ENCODE results near the gene MAP6.

Gene MAP6

DNA sequence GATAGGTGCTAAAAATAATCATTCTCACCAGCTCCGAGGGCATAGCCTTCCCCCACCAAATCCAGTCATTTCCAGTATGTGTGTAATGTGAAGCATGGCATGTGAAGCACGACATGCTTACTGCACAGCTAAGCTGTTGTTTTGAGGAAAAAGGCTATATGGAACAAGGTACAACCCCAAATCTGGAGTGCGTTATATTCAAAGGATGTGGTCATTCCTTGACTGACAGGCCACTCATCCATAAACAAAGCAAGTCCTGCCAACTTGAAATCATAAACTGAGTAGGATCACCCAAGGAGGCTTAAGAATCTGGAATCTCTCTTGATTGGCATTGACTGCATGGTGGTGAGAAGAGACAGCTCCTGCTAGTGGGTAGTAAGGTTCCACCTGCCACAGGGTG is 3.7 kb downstream of the MAP6 start:
- TF ChIP-seq CTCF (IDR thresholded peaks at IDR 0.05), result no peak
- peaks cover 2 to 7% of the 10 kb centered on the region in 2 experiments for H3K4me1 ChIP-seq (ENCODE audit: control insufficient read depth in 1 of 2, insufficient read depth in 1 of 2, low read depth in 1 of 2, low read length in 1 of 2)

DNA sequence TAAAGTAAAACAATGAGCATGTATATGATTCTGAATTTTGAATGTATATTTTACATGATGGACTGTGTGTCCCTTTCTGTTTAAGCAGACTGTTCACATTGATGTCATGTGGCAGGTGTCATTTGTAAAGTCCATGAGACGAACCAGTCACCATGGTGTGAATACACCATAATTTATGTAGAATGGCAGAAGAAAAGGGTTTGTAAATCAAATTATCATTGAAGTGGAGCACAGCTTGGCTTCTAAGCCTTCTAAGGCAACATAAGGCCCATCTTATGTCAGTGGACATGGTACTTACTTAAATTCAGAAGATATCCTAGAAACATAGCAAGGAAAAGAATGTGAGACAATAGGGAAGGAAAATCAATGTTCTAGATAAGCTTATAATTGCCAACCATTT is 4.4 kb downstream of the MAP6 start:
- Histone ChIP-seq H3K36me3 (no peaks in the 10 kb centered on the region), H3K27ac (no peak overlapping the region), H3K9me3 (no peaks in the 10 kb centered on the region), H3K4me1 (ENCODE audit: control insufficient read depth in 1 of 2, insufficient read depth in 1 of 2, low read depth in 1 of 2, low read length in 1 of 2) (peaks cover 2 to 7% of the 10 kb centered on the region in 2 experiments), H3K27me3 (peaks cover 99% of the 10 kb centered on the region), H3K4me3 (ENCODE audit: low read depth in 1 of 2, low read length in 1 of 2) (no peak overlapping the region)
- TF ChIP-seq CTCF (IDR thresholded peaks at IDR 0.05), result no peak

More for the DNA sequence above, 3.7 kb downstream of the MAP6 start:
- Histone ChIP-seq H3K36me3 (no peaks in the 10 kb centered on the region), H3K27ac (no peak overlapping the region), H3K27me3 (peaks cover 100% of the 10 kb centered on the region), H3K9me3 (no peaks in the 10 kb centered on the region), H3K4me3 (ENCODE audit: low read depth in 1 of 2, low read length in 1 of 2) (no peak overlapping the region)

DNA sequence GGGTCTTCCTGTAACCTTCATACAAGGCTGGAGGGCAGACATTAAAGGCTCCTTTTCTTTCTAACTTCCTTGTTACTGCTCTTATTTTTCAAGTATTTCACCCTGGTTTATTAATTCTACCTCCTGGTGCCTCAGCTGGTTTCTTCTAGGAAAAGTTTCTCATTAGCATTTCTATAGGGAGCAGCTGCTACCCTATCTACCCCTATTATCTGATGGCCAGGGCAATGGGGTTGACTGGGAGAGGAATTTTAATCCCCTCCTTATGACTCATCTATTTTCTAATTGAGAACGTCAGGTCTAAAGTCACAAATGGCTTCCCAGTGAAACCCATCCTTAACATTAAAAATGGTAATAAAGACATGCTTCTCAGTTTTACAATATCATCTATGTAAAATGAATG is 5.0 kb downstream of the MAP6 start:
- Histone ChIP-seq H3K36me3 (no peaks in the 10 kb centered on the region), H3K4me1 (ENCODE audit: control insufficient read depth in 1 of 2, insufficient read depth in 1 of 2, low read depth in 1 of 2, low read length in 1 of 2) (peaks cover 2 to 5% of the 10 kb centered on the region in 2 experiments), H3K27me3 (peaks cover 99% of the 10 kb centered on the region), H3K27ac (no peak overlapping the region), H3K4me3 (ENCODE audit: low read depth in 1 of 2, low read length in 1 of 2) (no peak overlapping the region), H3K9me3 (no peaks in the 10 kb centered on the region)
- no peak for TF ChIP-seq CTCF (IDR thresholded peaks at IDR 0.05)

DNA sequence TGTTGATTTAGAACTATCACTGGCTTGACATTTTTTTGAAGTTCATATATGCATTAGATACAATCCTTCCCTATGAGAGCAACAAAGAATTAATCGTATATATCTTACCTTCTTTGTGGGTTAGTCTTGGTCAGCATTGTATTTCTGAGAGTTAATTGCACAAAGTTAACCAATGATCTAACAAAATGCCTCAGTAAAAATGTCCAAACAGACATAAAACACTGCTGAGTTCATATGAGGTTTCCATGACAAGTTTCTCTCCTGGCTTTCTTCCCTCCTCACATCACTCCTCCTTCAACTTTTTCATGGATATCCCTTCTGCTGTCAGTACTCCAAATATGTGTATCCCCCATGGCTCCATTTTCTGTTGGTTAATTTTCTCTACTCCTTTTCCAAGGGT is 9.0 kb downstream of the MAP6 start:
- peaks cover 78% of the 10 kb centered on the region for H3K27me3 ChIP-seq
- TF ChIP-seq CTCF (IDR thresholded peaks at IDR 0.05), result no peak
- no peaks in the 10 kb centered on the region for H3K36me3 ChIP-seq
- no peaks in the 10 kb centered on the region for H3K4me1 ChIP-seq (ENCODE audit: control insufficient read depth in 1 of 2, insufficient read depth in 1 of 2, low read depth in 1 of 2, low read length in 1 of 2)
- H3K27ac ChIP-seq, result no peak overlapping the region
- no peaks in the 10 kb centered on the region for H3K9me3 ChIP-seq
- H3K4me3 ChIP-seq (ENCODE audit: low read depth in 1 of 2, low read length in 1 of 2), result no peak overlapping the region

DNA sequence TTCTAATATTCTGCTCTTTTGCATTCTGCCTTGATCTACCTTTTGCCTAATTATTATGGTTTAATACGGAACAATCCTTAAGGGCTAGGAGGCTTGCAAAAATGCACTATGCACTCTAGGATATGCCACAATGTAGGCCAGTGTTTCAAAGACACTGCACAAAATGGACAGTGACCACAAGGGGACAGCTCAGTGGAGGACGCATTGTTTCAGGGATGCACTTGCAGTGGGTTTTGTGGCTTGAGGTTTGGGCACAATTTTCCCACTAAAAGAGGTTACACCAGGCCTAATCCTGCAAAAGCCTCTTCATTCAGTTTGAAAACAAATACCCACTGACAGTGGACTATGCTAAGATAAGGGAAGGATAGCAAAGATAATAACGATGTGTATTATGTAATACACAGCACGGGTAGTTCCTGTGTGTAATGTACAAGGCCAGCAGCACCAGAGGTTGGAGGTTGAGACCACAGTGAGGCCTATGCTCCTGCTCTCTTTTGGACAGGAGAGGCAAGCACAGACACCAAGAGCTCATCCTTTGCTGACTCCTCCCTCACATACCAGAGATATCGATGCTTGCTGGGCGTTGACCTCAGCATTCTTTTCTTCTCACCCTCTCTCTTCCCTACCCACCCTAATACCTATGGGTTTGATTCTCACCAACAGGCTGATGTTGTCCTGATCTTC is 12.7 kb downstream of the MAP6 start:
- peaks cover 69% of the 10 kb centered on the region for H3K27me3 ChIP-seq
- H3K36me3 ChIP-seq, result no peaks in the 10 kb centered on the region
- H3K27ac ChIP-seq, result no peak overlapping the region
- H3K9me3 ChIP-seq, result no peaks in the 10 kb centered on the region
- no peaks in the 10 kb centered on the region for H3K4me1 ChIP-seq (ENCODE audit: control insufficient read depth in 1 of 2, insufficient read depth in 1 of 2, low read depth in 1 of 2, low read length in 1 of 2)
- no peak for TF ChIP-seq CTCF (IDR thresholded peaks at IDR 0.05)
- no peak overlapping the region for H3K4me3 ChIP-seq (ENCODE audit: low read depth in 1 of 2, low read length in 1 of 2)
